Raji (cell line): ENCODE results near the gene SLCO4A1.

Source experiments
- POLR2A ChIP-seq: IDR thresholded peaks from 2 replicates; pipeline ENCODE4 v1.6.1; 2011; ENCODE audit warnings: low read depth, low read length, control low read depth; ENCODE audit not compliant: insufficient read depth

Gene SLCO4A1

GRCh38 chr20:62702895-62703852 is 60.9 kb downstream of the SLCO4A1 start:
- TF ChIP-seq POLR2A: no peak

GRCh38 chr20:62703853-62704228 is 61.5 kb downstream of the SLCO4A1 start:
- TF ChIP-seq POLR2A: no peak

- TF ChIP-seq POLR2A: no peak
Measured at GRCh38 chr20:62704341-62704948, 62.1 kb downstream of the SLCO4A1 start.

- TF ChIP-seq POLR2A: no peak
Measured at GRCh38 chr20:62705627-62706026, 63.3 kb downstream of the SLCO4A1 start.

GRCh38 chr20:62706344-62706743 is 64.0 kb downstream of the SLCO4A1 start:
- TF ChIP-seq POLR2A: no peak

GRCh38 chr20:62706857-62707256 is 64.6 kb downstream of the SLCO4A1 start:
- TF ChIP-seq POLR2A: no peak

- TF ChIP-seq POLR2A: no peak
Measured at GRCh38 chr20:62707276-62707920, 65.1 kb downstream of the SLCO4A1 start.

- no peak for TF ChIP-seq POLR2A
Measured at GRCh38 chr20:62707921-62708521, 65.7 kb downstream of the SLCO4A1 start.

- no peak for TF ChIP-seq POLR2A
Measured at GRCh38 chr20:62708591-62709536, 66.6 kb downstream of the SLCO4A1 start, which contains the start of gene NTSR1. NTSR1 (plus strand) TSS chr20:62708836; CDS start chr20:62709208, 372 bp downstream.

GRCh38 chr20:62709537-62709905 is 67.2 kb downstream of the SLCO4A1 start:
- TF ChIP-seq POLR2A: no peak

GRCh38 chr20:62710221-62710885 is 68.0 kb downstream of the SLCO4A1 start:
- no peak for TF ChIP-seq POLR2A

- TF ChIP-seq POLR2A: no peak
Measured at GRCh38 chr20:62710886-62711702, 68.8 kb downstream of the SLCO4A1 start.

- TF ChIP-seq POLR2A: no peak
Measured at GRCh38 chr20:62711703-62712101, 69.4 kb downstream of the SLCO4A1 start.
